Brain microvascular endothelial cell (primary cell): Measurements from ENCODE around the gene OVCH2.
"Not testable (repeated sequence)": the region's sequence is repeated elsewhere in the genome, so short reads cannot be mapped to it uniquely, and the experiment has no call there.

Source experiments
- DNase-seq: peaks from one replicate; pipeline ENCODE4 v3.0.0-alpha.2; 2020
- H3K27ac ChIP-seq: fragments of 250-450 bp; sonication (Bioruptor Pico); 2 replicates; pipeline ENCODE4 v1.5.1; 2020; ENCODE audit warnings: mild to moderate bottlenecking, moderate library complexity
- H3K27me3 ChIP-seq: fragments of 250-450 bp; sonication (Bioruptor Pico); replicated peaks from 2 replicates; pipeline ENCODE4 v1.5.1; 2020; ENCODE audit warnings: mild to moderate bottlenecking
- H3K36me3 ChIP-seq: fragments of 250-450 bp; sonication (Bioruptor Pico); replicated peaks from 2 replicates; pipeline ENCODE4 v1.5.1; 2020; ENCODE audit warnings: mild to moderate bottlenecking
- H3K4me3 ChIP-seq: 2 replicates; pipeline ENCODE4 v1.5.1; 2011; ENCODE audit warnings: low read depth, mild to moderate bottlenecking, control low read depth, low read length, moderate library complexity
- CTCF ChIP-seq: IDR thresholded peaks from 2 replicates; pipeline ENCODE4 v1.5.1; 2011; ENCODE audit warnings: low read depth, mild to moderate bottlenecking, moderate library complexity, low read length, control low read depth, inconsistent platforms; ENCODE audit errors: missing control alignments
- in situ Hi-C: cut with HindIII; loops from 2 replicates; pipeline ENCODE4 v1.10.0; 2017; ENCODE audit warnings: low sequenced_read_pairs, low pct_ligation_motif_present

Gene OVCH2

GRCh38 chr11:7668911-7669310 lies 37.4 kb downstream of the OVCH2 start:
- TF ChIP-seq CTCF = no peak
- H3K36me3 ChIP-seq = no peaks in the 10 kb centered on the region
- in situ Hi-C loops = no loop called here
- no peak for DNase-seq
- H3K27ac ChIP-seq = no peak overlapping the region
- H3K27me3 ChIP-seq = peaks cover 4% of the 10 kb centered on the region
- H3K4me3 ChIP-seq = no peak overlapping the region

- no peak overlapping the region for H3K4me3 ChIP-seq
- H3K27me3 ChIP-seq = peaks cover under 1% of the 10 kb centered on the region
- in situ Hi-C loops = no loop called here
- H3K36me3 ChIP-seq = no peaks in the 10 kb centered on the region
- H3K27ac ChIP-seq = no peak overlapping the region
- no peak for DNase-seq
- TF ChIP-seq CTCF = no peak
These were observed 37.8 kb downstream of the OVCH2 start for GRCh38 chr11:7668464-7668863.

GRCh38 chr11:7667460-7667859 lies 38.8 kb downstream of the OVCH2 start:
- in situ Hi-C loops = no loop called here
- no peak for TF ChIP-seq CTCF
- H3K27me3 ChIP-seq = no peaks in the 10 kb centered on the region
- DNase-seq = peak; percentile 35
- H3K4me3 ChIP-seq = no peak overlapping the region
- H3K27ac ChIP-seq = no peak overlapping the region
- H3K36me3 ChIP-seq = no peaks in the 10 kb centered on the region

GRCh38 chr11:7666292-7666866 lies 39.9 kb downstream of the OVCH2 start:
- Histone ChIP-seq H3K27me3 (no peaks in the 10 kb centered on the region), H3K27ac (no peak overlapping the region), H3K4me3 (no peak overlapping the region), H3K36me3 (no peaks in the 10 kb centered on the region)
- no peak for TF ChIP-seq CTCF
- in situ Hi-C loops = no loop called here
- no peak for DNase-seq

GRCh38 chr11:7665473-7666291 lies 40.6 kb downstream of the OVCH2 start:
- in situ Hi-C loops = no loop called here
- no peak overlapping the region for H3K4me3 ChIP-seq
- H3K27me3 ChIP-seq = no peaks in the 10 kb centered on the region
- peak; percentile 69 for DNase-seq
- H3K27ac ChIP-seq = no peak overlapping the region
- no peaks in the 10 kb centered on the region for H3K36me3 ChIP-seq
- peak; percentile 88 for TF ChIP-seq CTCF

- no peak overlapping the region for H3K27ac ChIP-seq
- no peak overlapping the region for H3K4me3 ChIP-seq
- TF ChIP-seq CTCF = no peak
- no peak for DNase-seq
- no peaks in the 10 kb centered on the region for H3K27me3 ChIP-seq
- in situ Hi-C loops = no loop called here
- no peaks in the 10 kb centered on the region for H3K36me3 ChIP-seq
These were observed 41.4 kb downstream of the OVCH2 start for GRCh38 chr11:7664867-7665266.

- DNase-seq, H3K4me3 ChIP-seq, H3K27me3 ChIP-seq, H3K36me3 ChIP-seq, H3K27ac ChIP-seq, in situ Hi-C loops: not testable (repeated sequence)
These were observed 42.7 kb downstream of the OVCH2 start for GRCh38 chr11:7663531-7663930.
